ENCODE data around the gene S100A8. TPM values are rescaled to one million over a fixed set of nuclear protein-coding genes. Genes with fewer than 3 reads are reported as not detected.

The S100A8 gene
- total and polyA plus RNA-seq, 4 donors, result 38.4 to 99.3 (median 41.9) TPM

GRCh38 chr1:153431427-153431826, 40.6 kb upstream of the S100A8 start:
- Histone ChIP-seq H3K36me3 (ENCODE audit: control insufficient read depth in 4 of 4, insufficient read depth in 3 of 4, low read depth in 1 of 4, low read length in 3 of 4) (no peaks in the 10 kb centered on the region), H3K9me3 (ENCODE audit: control insufficient read depth in 4 of 4, low read length in 3 of 4) (no peaks in the 10 kb centered on the region), H3K9ac (ENCODE audit: low read depth in 1 of 2, low read length in 2 of 2) (no peak overlapping the region), H3K27ac (ENCODE audit: low read depth in 1 of 2, low read length in 2 of 2) (no peak overlapping the region), H3K4me1 (ENCODE audit: control insufficient read depth in 4 of 4, insufficient read depth in 4 of 4, low read length in 3 of 4) (no peaks in the 10 kb centered on the region), H3K4me3 (ENCODE audit: low read depth in 1 of 3, low read length in 3 of 3) (no peak overlapping the region), H3K27me3 (ENCODE audit: control insufficient read depth in 4 of 4, insufficient read depth in 4 of 4, low read length in 3 of 4) (peaks cover 0 to 6% (median 0%) of the 10 kb centered on the region in 4 donors)
- TF ChIP-seq FOXA1 (IDR thresholded peaks at IDR 0.05), result no peak
- TF ChIP-seq NR2F2 (IDR thresholded peaks at IDR 0.05), result no peak
- TF ChIP-seq FOXA2 (IDR thresholded peaks at IDR 0.05), result no peak
- no peak for TF ChIP-seq MAX (IDR thresholded peaks at IDR 0.05)
- no peak for TF ChIP-seq EGR1 (IDR thresholded peaks at IDR 0.05; ENCODE audit: low read depth in 2 of 2)
- TF ChIP-seq RXRA (IDR thresholded peaks at IDR 0.05), result no peak
- no peak for TF ChIP-seq TAF1 (conservative IDR thresholded peaks at IDR 0.05)
- no peak for TF ChIP-seq HNF4G (IDR thresholded peaks at IDR 0.05)
- no peak for TF ChIP-seq ATF3 (IDR thresholded peaks at IDR 0.05)
- 78% methylated on average over 3 of the region's 3 CpGs for WGBS
- no peak for DNase-seq (ENCODE audit: low spot score)

GRCh38 chr1:153431002-153431401, 40.1 kb upstream of the S100A8 start:
- Histone ChIP-seq H3K4me1 (ENCODE audit: control insufficient read depth in 4 of 4, insufficient read depth in 4 of 4, low read length in 3 of 4) (no peaks in the 10 kb centered on the region), H3K9ac (ENCODE audit: low read depth in 1 of 2, low read length in 2 of 2) (no peak overlapping the region), H3K36me3 (ENCODE audit: control insufficient read depth in 4 of 4, insufficient read depth in 3 of 4, low read depth in 1 of 4, low read length in 3 of 4) (no peaks in the 10 kb centered on the region), H3K9me3 (ENCODE audit: control insufficient read depth in 4 of 4, low read length in 3 of 4) (no peaks in the 10 kb centered on the region), H3K4me3 (ENCODE audit: low read depth in 1 of 3, low read length in 3 of 3) (no peak overlapping the region), H3K27me3 (ENCODE audit: control insufficient read depth in 4 of 4, insufficient read depth in 4 of 4, low read length in 3 of 4) (peaks cover 0 to 6% (median 0%) of the 10 kb centered on the region in 4 donors), H3K27ac (ENCODE audit: low read depth in 1 of 2, low read length in 2 of 2) (no peak overlapping the region)
- TF ChIP-seq JUND (IDR thresholded peaks at IDR 0.05) (no peak), TAF1 (conservative IDR thresholded peaks at IDR 0.05) (no peak), HNF4A (conservative IDR thresholded peaks at IDR 0.05) (no peak), CTCF (IDR thresholded peaks at IDR 0.05; ENCODE audit: low read depth, low read length, missing input control) (no peak), FOXA1 (IDR thresholded peaks at IDR 0.05) (no peak), ZBTB33 (IDR thresholded peaks at IDR 0.05) (no peak)
- 80% methylated on average over 17 of the region's 17 CpGs for WGBS
- peak; percentile 3 for DNase-seq (ENCODE audit: low spot score)

GRCh38 chr1:153430561-153430960, 39.7 kb upstream of the S100A8 start:
- Histone ChIP-seq H3K4me3 (ENCODE audit: low read depth in 1 of 3, low read length in 3 of 3) (no peak overlapping the region), H3K9ac (ENCODE audit: low read depth in 1 of 2, low read length in 2 of 2) (no peak overlapping the region), H3K9me3 (ENCODE audit: control insufficient read depth in 4 of 4, low read length in 3 of 4) (no peaks in the 10 kb centered on the region), H3K36me3 (ENCODE audit: control insufficient read depth in 4 of 4, insufficient read depth in 3 of 4, low read depth in 1 of 4, low read length in 3 of 4) (no peaks in the 10 kb centered on the region), H3K27ac (ENCODE audit: low read depth in 1 of 2, low read length in 2 of 2) (no peak overlapping the region), H3K27me3 (ENCODE audit: control insufficient read depth in 4 of 4, insufficient read depth in 4 of 4, low read length in 3 of 4) (peaks cover 0 to 6% (median 0%) of the 10 kb centered on the region in 4 donors), H3K4me1 (ENCODE audit: control insufficient read depth in 4 of 4, insufficient read depth in 4 of 4, low read length in 3 of 4) (no peaks in the 10 kb centered on the region)
- WGBS, result 84% methylated on average over 3 of the region's 3 CpGs
- no peak for TF ChIP-seq EGR1 (IDR thresholded peaks at IDR 0.05; ENCODE audit: low read depth in 2 of 2)
- no peak for TF ChIP-seq CTCF (IDR thresholded peaks at IDR 0.05; ENCODE audit: low read depth, low read length, missing input control)
- DNase-seq (ENCODE audit: low spot score), result no peak

All from liver (tissue), 9 donors.